Caco-2 (cell line): ENCODE data around the gene MEGF11. TPM values are rescaled to one million over a fixed set of nuclear protein-coding genes. Genes with fewer than 3 reads are reported as not detected.

ENCODE experiments used
- BruUV-seq: library from RNA; stranded (reverse); fragments of 400-500 nt; replicated peaks from 2 replicates; lab custom pipeline; 2021; lab: Mats Ljungman, UMichigan
- CTCF ChIA-PET: fragments of 300-600 bp; sonication (Branson Sonifier 250); formaldehyde crosslinking; loops from one replicate; lab custom pipeline; 2022; ENCODE audit warnings: antibody characterized with exemption; lab: Charles Lee
- POLR2A ChIA-PET: fragments of 300-600 bp; sonication (Branson Sonifier 250); formaldehyde crosslinking; loops from one replicate; lab custom pipeline; 2022; ENCODE audit warnings: antibody characterized with exemption; lab: Charles Lee
- DNase-seq, 2 experiments: peaks; one replicate each; pipeline versions ENCODE4 v3.0.0 to v3.0.0-alpha.2; 2020 to 2022
- H3K27me3 ChIP-seq: replicated peaks from 2 replicates; pipeline ENCODE4 v1.6.0; 2011; ENCODE audit warnings: low read length; ENCODE audit not compliant: control insufficient read depth, insufficient read depth
- H3K36me3 ChIP-seq: 2 replicates; pipeline ENCODE4 v1.5.1; 2011; ENCODE audit warnings: low read length; ENCODE audit not compliant: control insufficient read depth, insufficient read depth
- H3K4me1 ChIP-seq: fragments of 250-450 bp; sonication (Bioruptor Pico); 2 replicates; pipeline ENCODE4 v1.5.1; 2020; ENCODE audit warnings: mild to moderate bottlenecking
- H3K4me3 ChIP-seq: 2 replicates; pipeline ENCODE4 v1.5.1; 2011; ENCODE audit warnings: low read depth, mild to moderate bottlenecking, control low read depth, low read length
- H3K9me3 ChIP-seq: fragments of 250-450 bp; sonication (Bioruptor Pico); 2 replicates; pipeline ENCODE4 v1.5.1; 2020; ENCODE audit warnings: mild to moderate bottlenecking, moderate library complexity
- H3K27ac Mint-ChIP-seq: one replicate; pipeline ENCODE4 v1.8.0; 2022; ENCODE audit warnings: mixed read lengths; ENCODE audit not compliant: unreplicated experiment
- H3K27me3 Mint-ChIP-seq: one replicate; pipeline ENCODE4 v1.8.0; 2022; ENCODE audit warnings: mixed read lengths; ENCODE audit not compliant: insufficient read depth, unreplicated experiment
- H3K36me3 Mint-ChIP-seq: one replicate; pipeline ENCODE4 v1.8.0; 2022; ENCODE audit warnings: mild to moderate bottlenecking, mixed read lengths; ENCODE audit not compliant: insufficient read depth, unreplicated experiment
- H3K4me1 Mint-ChIP-seq: one replicate; pipeline ENCODE4 v1.8.0; 2022; ENCODE audit warnings: low read depth, mixed read lengths; ENCODE audit not compliant: unreplicated experiment
- H3K4me3 Mint-ChIP-seq: one replicate; pipeline ENCODE4 v1.8.0; 2022; ENCODE audit warnings: mild to moderate bottlenecking, moderate library complexity, mixed read lengths; ENCODE audit not compliant: unreplicated experiment
- H3K9me3 Mint-ChIP-seq: one replicate; pipeline ENCODE4 v1.8.0; 2022; ENCODE audit warnings: mixed read lengths; ENCODE audit not compliant: unreplicated experiment
- CTCF ChIP-seq, 2 experiments: fragments of 200-600 bp in 1 of 2; IDR thresholded peaks; 1 replicate in 1 of 2; 2 replicates in 1 of 2; pipeline versions ENCODE4 v1.5.1 to v1.8.0; 2011 to 2022; ENCODE audit warnings: antibody characterized with exemption in 1 of 2, control low read depth in 1 of 2, inconsistent platforms in 1 of 2, low read depth in 1 of 2, low read length in 1 of 2, mild to moderate bottlenecking in 1 of 2, moderate library complexity in 1 of 2; ENCODE audit not compliant: insufficient read depth in 1 of 2, severe bottlenecking in 1 of 2, unreplicated experiment in 1 of 2
- intact Hi-C: fragments of 100-400 bp; cut with micrococcal nuclease; formaldehyde crosslinking; loops from one replicate; pipeline ENCODE4 v1.10.0; 2022; ENCODE audit not compliant: unreplicated experiment
- total RNA-seq: library from RNA; stranded (reverse); gene quantifications from 2 replicates; pipeline ENCODE4 v1.2.3, GENCODE V29; 2022

The MEGF11 gene
- total RNA-seq, 1 experiment from 2014 or later: 0.66 TPM

- H3K9me3 Mint-ChIP-seq: no peaks in the 10 kb centered on the region
- no peak overlapping the region for H3K27ac Mint-ChIP-seq
- intact Hi-C loops: no loop called here
- no peak for TF ChIP-seq CTCF (IDR thresholded peaks at IDR 0.05; ENCODE audit: insufficient read depth in 1 of 2, low read depth in 1 of 2, low read length in 1 of 2, severe bottlenecking in 1 of 2, unreplicated experiment in 1 of 2)
- no peak overlapping the region for H3K4me3 ChIP-seq
- no peaks in the 10 kb centered on the region; the same call in 1 of the 2 replicates for H3K27me3 ChIP-seq
- H3K4me3 Mint-ChIP-seq: no peak overlapping the region
- no peaks in the 10 kb centered on the region for H3K36me3 Mint-ChIP-seq
- no peaks in the 10 kb centered on the region for H3K9me3 ChIP-seq
- H3K4me1 ChIP-seq: no peaks in the 10 kb centered on the region
- BruUV-seq: no TSS peak
- no peaks in the 10 kb centered on the region for H3K4me1 Mint-ChIP-seq
- no peak for DNase-seq
- CTCF ChIA-PET: no interaction called here
- POLR2A ChIA-PET: no interaction called here
- peaks cover 11% of the 10 kb centered on the region for H3K27me3 Mint-ChIP-seq
- H3K36me3 ChIP-seq: no peaks in the 10 kb centered on the region
These were observed 157.5 kb downstream of the MEGF11 start for GRCh38 chr15:66095871-66096687.

- Histone ChIP-seq H3K4me1 (no peaks in the 10 kb centered on the region), H3K36me3 (no peaks in the 10 kb centered on the region), H3K27me3 (no peaks in the 10 kb centered on the region; the same call in 1 of the 2 replicates), H3K9me3 (no peaks in the 10 kb centered on the region), H3K4me3 (no peak overlapping the region)
- peaks cover 11% of the 10 kb centered on the region for H3K27me3 Mint-ChIP-seq
- no peak for TF ChIP-seq CTCF (IDR thresholded peaks at IDR 0.05; ENCODE audit: insufficient read depth in 1 of 2, low read depth in 1 of 2, low read length in 1 of 2, severe bottlenecking in 1 of 2, unreplicated experiment in 1 of 2)
- no peak for DNase-seq
- H3K36me3 Mint-ChIP-seq: no peaks in the 10 kb centered on the region
- ChIA-PET POLR2A (no interaction called here), CTCF (interaction anchor here (1.3 kb wide), 1 partner anchor 9 kb away, joined by 3 read pairs; no protein-coding TSS in a partner anchor)
- no peaks in the 10 kb centered on the region for H3K4me1 Mint-ChIP-seq
- H3K4me3 Mint-ChIP-seq: no peak overlapping the region
- intact Hi-C loops: no loop called here
- no TSS peak for BruUV-seq
- H3K27ac Mint-ChIP-seq: no peak overlapping the region
- H3K9me3 Mint-ChIP-seq: no peaks in the 10 kb centered on the region
These were observed 159.2 kb downstream of the MEGF11 start for GRCh38 chr15:66094331-66094730.

GRCh38 chr15:66092053-66093016 is 161.2 kb downstream of the MEGF11 start:
- ChIA-PET POLR2A (no interaction called here), CTCF (no interaction called here)
- intact Hi-C loops: no loop called here
- Mint-ChIP-seq H3K27ac (no peak overlapping the region), H3K4me1 (no peaks in the 10 kb centered on the region), H3K9me3 (no peaks in the 10 kb centered on the region), H3K4me3 (no peak overlapping the region), H3K27me3 (peaks cover 19% of the 10 kb centered on the region), H3K36me3 (no peaks in the 10 kb centered on the region)
- Histone ChIP-seq H3K4me1 (no peaks in the 10 kb centered on the region), H3K4me3 (no peak overlapping the region), H3K9me3 (no peaks in the 10 kb centered on the region), H3K36me3 (no peaks in the 10 kb centered on the region), H3K27me3 (no peaks in the 10 kb centered on the region; the same call in 1 of the 2 replicates)
- TF ChIP-seq CTCF (IDR thresholded peaks at IDR 0.05; ENCODE audit: insufficient read depth in 1 of 2, low read depth in 1 of 2, low read length in 1 of 2, severe bottlenecking in 1 of 2, unreplicated experiment in 1 of 2): no peak
- no TSS peak for BruUV-seq
- no peak for DNase-seq
